Measurements from ENCODE around the gene CFD.

DNA sequence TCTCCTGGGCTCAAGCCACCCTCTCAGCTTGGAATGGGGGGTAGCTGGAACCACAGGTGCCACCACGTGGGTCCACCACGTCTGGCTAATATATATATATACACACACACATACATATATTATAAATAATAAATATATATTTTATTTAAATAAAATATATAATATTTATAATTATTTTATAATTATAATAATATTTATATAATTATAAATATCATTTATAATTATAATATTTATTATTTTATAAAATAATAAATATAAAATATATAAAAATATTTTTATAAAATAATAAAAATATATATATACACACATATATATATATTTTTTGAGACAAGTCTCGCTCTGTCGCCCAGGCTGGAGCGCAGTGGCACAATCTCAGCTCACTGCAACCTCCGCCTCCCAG lies 4.9 kb upstream of the CFD start:
- TF ChIP-seq EZH2 (IDR thresholded peaks at IDR 0.05; ENCODE audit: insufficient read depth, poor library complexity, severe bottlenecking) (no peak), EZH2phosphoT487 (IDR thresholded peaks at IDR 0.05; ENCODE audit: insufficient read depth, low read depth) (no peak)

Data from GM23248 (cell line).